ENCODE results near the gene ZNF330. TPM values are rescaled to one million over a fixed set of nuclear protein-coding genes. Genes with fewer than 3 reads are reported as not detected.

ZNF330 gene
- total and polyA plus RNA-seq, 10 of the 15 experiments (the other 5 are each of a cell fraction or from before 2014, with no cell fraction given): 31.3 to 57.6 (median 44.3) TPM

- Histone ChIP-seq H3K4me1 (ENCODE audit: control insufficient read depth, insufficient read depth, low read length) (no peaks in the 10 kb centered on the region), H3K4me2 (ENCODE audit: control insufficient read depth, insufficient read depth) (no peak overlapping the region), H4K20me1 (ENCODE audit: control insufficient read depth, insufficient read depth) (no peaks in the 10 kb centered on the region), H3K36me3 (ENCODE audit: control insufficient read depth in 2 of 2, insufficient read depth in 2 of 2, low read length in 1 of 2) (no peaks in the 10 kb centered on the region), H3K9me3 (replicated peaks; ENCODE audit: control insufficient read depth, insufficient read depth, low read length) (no peaks in the 10 kb centered on the region), H3K4me3 (no peak overlapping the region), H3K79me2 (ENCODE audit: control insufficient read depth, insufficient read depth, low read length) (no peaks in the 10 kb centered on the region), H2AFZ (ENCODE audit: control insufficient read depth, low read depth, low read length) (no peak overlapping the region), H3K27ac (ENCODE audit: control insufficient read depth, insufficient read depth) (no peak overlapping the region), H3K9ac (ENCODE audit: control insufficient read depth, insufficient read depth, low read length) (no peak overlapping the region), H3K27me3 (replicated peaks in 1 of 2; ENCODE audit: control insufficient read depth in 2 of 2, insufficient read depth in 2 of 2, low read length in 1 of 2) (no peaks in the 10 kb centered on the region; a peak in 1 of 4 replicates)
- WGBS (ENCODE audit: insufficient coverage, insufficient replicate concordance, low lambda C conversion rate, missing lambda C conversion rate): 5% methylated on average over 1 of the region's 1 CpG
- ChIA-PET RAD21 (ENCODE audit: unreplicated experiment) (interaction anchor here (0.6 kb wide), 1 partner anchor 109 kb away, joined by 3 read pairs; no protein-coding TSS in a partner anchor), CTCF (no interaction called here), POLR2A (no interaction called here), SMC1A (ENCODE audit: uncharacterized antibody, unreplicated experiment) (no interaction called here)
- TF ChIP-seq BHLHE40 (IDR thresholded peaks at IDR 0.05; ENCODE audit: borderline replicate concordance in 1 of 2, low read depth in 2 of 2, low read length in 1 of 2) (no peak), SPI1 (IDR thresholded peaks at IDR 0.05; ENCODE audit: borderline replicate concordance, insufficient read depth, low read depth, low read length) (peak; percentile 34; the same call in 1 of the 2 replicates), NFYB (IDR thresholded peaks at IDR 0.05; ENCODE audit: insufficient read depth, low read depth, low read length) (no peak)
- DNase-seq (ENCODE audit: low read depth, low spot score) (no peak), FAIRE-seq (peak; percentile 71), ATAC-seq (peak; percentile 27; the same call in 2 of the 3 replicates)
- BruUV-seq (replicated peaks): no TSS peak
- in situ Hi-C loops (cut with MboI) (no loop called here), intact Hi-C loops (cut with micrococcal nuclease; ENCODE audit: unreplicated experiment) (loop anchor here (2.0 kb wide), 1 partner anchor 76 kb away; no protein-coding TSS in a partner anchor)
Measured at GRCh38 chr4:141174457-141174856, 46.2 kb upstream of the ZNF330 start.

- no TSS peak for BruUV-seq (replicated peaks)
- DNase-seq (ENCODE audit: low read depth, low spot score) (no peak), ATAC-seq (no peak), FAIRE-seq (no peak)
- Histone ChIP-seq H3K27me3 (replicated peaks in 1 of 2; ENCODE audit: control insufficient read depth in 2 of 2, insufficient read depth in 2 of 2, low read length in 1 of 2) (no peaks in the 10 kb centered on the region; a peak in 1 of 4 replicates), H3K79me2 (ENCODE audit: control insufficient read depth, insufficient read depth, low read length) (no peaks in the 10 kb centered on the region), H3K9me3 (replicated peaks; ENCODE audit: control insufficient read depth, insufficient read depth, low read length) (no peaks in the 10 kb centered on the region), H3K4me2 (ENCODE audit: control insufficient read depth, insufficient read depth) (no peak overlapping the region), H3K27ac (ENCODE audit: control insufficient read depth, insufficient read depth) (no peak overlapping the region), H3K36me3 (ENCODE audit: control insufficient read depth in 2 of 2, insufficient read depth in 2 of 2, low read length in 1 of 2) (no peaks in the 10 kb centered on the region), H2AFZ (ENCODE audit: control insufficient read depth, low read depth, low read length) (no peak overlapping the region), H3K4me1 (ENCODE audit: control insufficient read depth, insufficient read depth, low read length) (no peaks in the 10 kb centered on the region), H3K9ac (ENCODE audit: control insufficient read depth, insufficient read depth, low read length) (no peak overlapping the region), H4K20me1 (ENCODE audit: control insufficient read depth, insufficient read depth) (no peaks in the 10 kb centered on the region), H3K4me3 (no peak overlapping the region)
- intact Hi-C loops (cut with micrococcal nuclease; ENCODE audit: unreplicated experiment): no loop called here
- RAD21 ChIA-PET (ENCODE audit: unreplicated experiment): no interaction called here
- POLR2A ChIA-PET: no interaction called here
- CTCF ChIA-PET: no interaction called here
- WGBS (ENCODE audit: insufficient coverage, insufficient replicate concordance, low lambda C conversion rate, missing lambda C conversion rate): 0% methylated on average over 1 of the region's 1 CpG
- in situ Hi-C loops (cut with MboI): no loop called here
- SMC1A ChIA-PET (ENCODE audit: uncharacterized antibody, unreplicated experiment): no interaction called here
- no peak for TF ChIP-seq BHLHE40 (IDR thresholded peaks at IDR 0.05; ENCODE audit: borderline replicate concordance in 1 of 2, low read depth in 2 of 2, low read length in 1 of 2)
- TF ChIP-seq CREM (IDR thresholded peaks at IDR 0.05; ENCODE audit: low read depth): no peak
- TF ChIP-seq POLR2A (IDR thresholded peaks at IDR 0.05; ENCODE audit: low read depth, low read length): no peak
- TF ChIP-seq SUZ12 (IDR thresholded peaks at IDR 0.05; ENCODE audit: unreplicated experiment): no peak
- TF ChIP-seq SMC3 (IDR thresholded peaks at IDR 0.05; ENCODE audit: borderline replicate concordance, low read length): no peak
- TF ChIP-seq, protein P1, sequence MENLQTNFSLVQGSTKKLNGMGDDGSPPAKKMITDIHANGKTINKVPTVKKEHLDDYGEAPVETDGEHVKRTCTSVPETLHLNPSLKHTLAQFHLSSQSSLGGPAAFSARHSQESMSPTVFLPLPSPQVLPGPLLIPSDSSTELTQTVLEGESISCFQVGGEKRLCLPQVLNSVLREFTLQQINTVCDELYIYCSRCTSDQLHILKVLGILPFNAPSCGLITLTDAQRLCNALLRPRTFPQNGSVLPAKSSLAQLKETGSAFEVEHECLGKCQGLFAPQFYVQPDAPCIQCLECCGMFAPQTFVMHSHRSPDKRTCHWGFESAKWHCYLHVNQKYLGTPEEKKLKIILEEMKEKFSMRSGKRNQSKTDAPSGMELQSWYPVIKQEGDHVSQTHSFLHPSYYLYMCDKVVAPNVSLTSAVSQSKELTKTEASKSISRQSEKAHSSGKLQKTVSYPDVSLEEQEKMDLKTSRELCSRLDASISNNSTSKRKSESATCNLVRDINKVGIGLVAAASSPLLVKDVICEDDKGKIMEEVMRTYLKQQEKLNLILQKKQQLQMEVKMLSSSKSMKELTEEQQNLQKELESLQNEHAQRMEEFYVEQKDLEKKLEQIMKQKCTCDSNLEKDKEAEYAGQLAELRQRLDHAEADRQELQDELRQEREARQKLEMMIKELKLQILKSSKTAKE (IDR thresholded peaks at IDR 0.05; ENCODE audit: low read depth, poor library complexity, severe bottlenecking): no peak
- TF ChIP-seq ASH2L (IDR thresholded peaks at IDR 0.05; ENCODE audit: borderline replicate concordance, low read depth): no peak
- TF ChIP-seq NFIC (IDR thresholded peaks at IDR 0.05; ENCODE audit: low read depth, low read length): no peak
- TF ChIP-seq, protein P2, sequence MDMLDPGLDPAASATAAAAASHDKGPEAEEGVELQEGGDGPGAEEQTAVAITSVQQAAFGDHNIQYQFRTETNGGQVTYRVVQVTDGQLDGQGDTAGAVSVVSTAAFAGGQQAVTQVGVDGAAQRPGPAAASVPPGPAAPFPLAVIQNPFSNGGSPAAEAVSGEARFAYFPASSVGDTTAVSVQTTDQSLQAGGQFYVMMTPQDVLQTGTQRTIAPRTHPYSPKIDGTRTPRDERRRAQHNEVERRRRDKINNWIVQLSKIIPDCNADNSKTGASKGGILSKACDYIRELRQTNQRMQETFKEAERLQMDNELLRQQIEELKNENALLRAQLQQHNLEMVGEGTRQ (IDR thresholded peaks at IDR 0.05; ENCODE audit: borderline replicate concordance, low read depth, low read length): no peak
- no peak for TF ChIP-seq STAT1 (conservative IDR thresholded peaks at IDR 0.05)
- no peak for TF ChIP-seq NFXL1 (IDR thresholded peaks at IDR 0.05; ENCODE audit: borderline replicate concordance)
- no peak for TF ChIP-seq ZNF217 (IDR thresholded peaks at IDR 0.05)
- TF ChIP-seq EED (IDR thresholded peaks at IDR 0.05; ENCODE audit: low read depth): no peak
- no peak for TF ChIP-seq TAF1 (IDR thresholded peaks at IDR 0.05; ENCODE audit: borderline replicate concordance, low read depth, low read length)
- no peak for TF ChIP-seq ZNF274 (IDR thresholded peaks at IDR 0.05; ENCODE audit: insufficient read depth, insufficient read length)
Measured at GRCh38 chr4:141177171-141177570, 43.5 kb upstream of the ZNF330 start.

Data from GM12878 (cell line).